Smooth muscle cell (in vitro differentiated cells): ENCODE results near the gene LCN6. TPM values are rescaled to one million over a fixed set of nuclear protein-coding genes. Genes with fewer than 3 reads are reported as not detected.

Experiments
- DNase-seq: peaks from one replicate; lab custom pipeline; 2025; ENCODE audit not compliant: unreplicated experiment; lab: John Stamatoyannopoulos, UW
- H2AFZ ChIP-seq: fragments of 200-600 bp; sonication (generic); 2 replicates; pipeline ENCODE4 v1.6.0; 2016; ENCODE audit warnings: antibody characterized with exemption, low read depth, mild to moderate bottlenecking
- H3F3A ChIP-seq: fragments of 200-600 bp; sonication (generic); 2 replicates; pipeline ENCODE4 v1.6.0; 2017; ENCODE audit warnings: antibody characterized with exemption, low read depth
- H3K27ac ChIP-seq: fragments of 200-600 bp; sonication (generic); 2 replicates; pipeline ENCODE4 v1.5.1; 2016; ENCODE audit warnings: low read depth, mild to moderate bottlenecking
- H3K27me3 ChIP-seq: fragments of 200-600 bp; sonication (generic); 2 replicates; pipeline ENCODE4 v1.6.1; 2016; ENCODE audit warnings: low read depth, mild to moderate bottlenecking
- H3K36me3 ChIP-seq: fragments of 200-600 bp; sonication (generic); 2 replicates; pipeline ENCODE4 v1.5.1; 2016; ENCODE audit warnings: low read depth
- H3K4me1 ChIP-seq: fragments of 200-600 bp; sonication (generic); 2 replicates; pipeline ENCODE4 v1.5.1; 2016; ENCODE audit warnings: low read depth
- H3K4me2 ChIP-seq: fragments of 200-600 bp; sonication (generic); 2 replicates; pipeline ENCODE4 v1.6.0; 2016; ENCODE audit warnings: mild to moderate bottlenecking
- H3K4me3 ChIP-seq: fragments of 200-600 bp; sonication (generic); 2 replicates; pipeline ENCODE4 v1.5.1; 2016; ENCODE audit warnings: mild to moderate bottlenecking
- H3K79me2 ChIP-seq: fragments of 200-600 bp; sonication (generic); 2 replicates; pipeline ENCODE4 v1.6.0; 2016; ENCODE audit warnings: low read depth, mild to moderate bottlenecking
- H3K9ac ChIP-seq: fragments of 200-600 bp; sonication (generic); 2 replicates; pipeline ENCODE4 v1.6.0; 2016; ENCODE audit warnings: low read depth
- H3K9me3 ChIP-seq: fragments of 200-600 bp; sonication (generic); replicated peaks from 2 replicates; pipeline ENCODE4 v1.5.1; 2016; ENCODE audit warnings: low read depth
- H4K20me1 ChIP-seq: fragments of 200-600 bp; sonication (generic); 2 replicates; pipeline ENCODE4 v1.6.0; 2016; ENCODE audit warnings: low read depth
- WGBS: methylation state at CpG from one replicate; pipeline ENCODE4 v1.1.7; 2016; ENCODE audit warnings: low lambda C conversion rate; 5-methylcytosine and 5-hydroxymethylcytosine counted together
- polyA plus RNA-seq: library from polyadenylated mRNA; unstranded; fragments of >200 nt; fragmentation: Nextera tagmentation; extraction: Ambion mirVana; gene quantifications from 2 replicates; pipeline ENCODE4 v1.2.1, GENCODE V29; 2016
- total RNA-seq: library from RNA; depleted of rRNA; stranded (reverse); fragments of >200 nt; gene quantifications from 2 replicates; pipeline ENCODE4 v1.2.3, GENCODE V29; 2014
- TF ChIP-seq, protein P1 (sequence below): fragments of 200-600 bp; sonication (generic); IDR thresholded peaks from 2 replicates; pipeline ENCODE4 v1.5.1; 2017; ENCODE audit warnings: borderline replicate concordance, mild to moderate bottlenecking, antibody characterized with exemption; ENCODE audit not compliant: insufficient read depth, poor library complexity, severe bottlenecking

The LCN6 gene
- total and polyA plus RNA-seq, 2 experiments from 2014 or later: not detected

DNA sequence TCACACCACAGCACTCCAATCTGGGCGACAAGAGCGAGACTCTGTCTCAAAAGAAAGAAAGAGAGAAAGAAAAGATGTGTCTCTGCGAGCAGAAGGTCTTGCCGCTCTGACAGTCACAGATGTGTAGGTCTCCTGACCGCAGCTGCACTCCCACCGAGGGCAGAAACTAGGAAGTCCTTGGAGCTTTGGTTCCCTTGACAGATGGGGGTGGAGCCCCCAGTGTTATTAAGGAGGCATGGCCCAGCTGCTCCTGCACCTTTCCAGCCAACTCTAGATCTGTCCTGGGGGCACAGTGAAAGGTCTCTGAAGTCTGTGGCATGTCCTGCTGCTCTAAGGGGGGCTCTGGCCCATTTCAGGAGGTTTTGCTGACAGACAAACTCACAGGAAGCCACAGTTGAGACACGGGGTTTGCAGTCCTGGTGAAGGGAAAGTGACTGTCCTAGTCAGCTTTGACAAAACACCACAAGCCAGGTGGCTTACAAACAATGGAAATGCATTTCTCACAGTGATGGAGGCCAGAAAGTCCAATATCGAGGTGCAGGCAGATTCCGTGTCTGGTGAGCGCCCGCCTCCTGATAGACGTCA lies 45.0 kb downstream of the LCN6 start:
- no peaks in the 10 kb centered on the region for H4K20me1 ChIP-seq
- DNase-seq: no peak
- H2AFZ ChIP-seq: no peak overlapping the region
- H3K79me2 ChIP-seq: no peaks in the 10 kb centered on the region
- no peak overlapping the region for H3K4me3 ChIP-seq
- H3K4me1 ChIP-seq: no peaks in the 10 kb centered on the region
- 93% methylated on average over 12 of the region's 12 CpGs for WGBS
- H3K9me3 ChIP-seq: no peaks in the 10 kb centered on the region
- no peak overlapping the region for H3K27ac ChIP-seq
- peaks cover 3% of the 10 kb centered on the region for H3K27me3 ChIP-seq
- no peaks in the 10 kb centered on the region for H3K36me3 ChIP-seq
- TF ChIP-seq, protein P1, sequence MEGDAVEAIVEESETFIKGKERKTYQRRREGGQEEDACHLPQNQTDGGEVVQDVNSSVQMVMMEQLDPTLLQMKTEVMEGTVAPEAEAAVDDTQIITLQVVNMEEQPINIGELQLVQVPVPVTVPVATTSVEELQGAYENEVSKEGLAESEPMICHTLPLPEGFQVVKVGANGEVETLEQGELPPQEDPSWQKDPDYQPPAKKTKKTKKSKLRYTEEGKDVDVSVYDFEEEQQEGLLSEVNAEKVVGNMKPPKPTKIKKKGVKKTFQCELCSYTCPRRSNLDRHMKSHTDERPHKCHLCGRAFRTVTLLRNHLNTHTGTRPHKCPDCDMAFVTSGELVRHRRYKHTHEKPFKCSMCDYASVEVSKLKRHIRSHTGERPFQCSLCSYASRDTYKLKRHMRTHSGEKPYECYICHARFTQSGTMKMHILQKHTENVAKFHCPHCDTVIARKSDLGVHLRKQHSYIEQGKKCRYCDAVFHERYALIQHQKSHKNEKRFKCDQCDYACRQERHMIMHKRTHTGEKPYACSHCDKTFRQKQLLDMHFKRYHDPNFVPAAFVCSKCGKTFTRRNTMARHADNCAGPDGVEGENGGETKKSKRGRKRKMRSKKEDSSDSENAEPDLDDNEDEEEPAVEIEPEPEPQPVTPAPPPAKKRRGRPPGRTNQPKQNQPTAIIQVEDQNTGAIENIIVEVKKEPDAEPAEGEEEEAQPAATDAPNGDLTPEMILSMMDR: no peak
- H3K4me2 ChIP-seq: no peak overlapping the region
- H3K9ac ChIP-seq: no peak overlapping the region
- H3F3A ChIP-seq: no peaks in the 10 kb centered on the region

DNA sequence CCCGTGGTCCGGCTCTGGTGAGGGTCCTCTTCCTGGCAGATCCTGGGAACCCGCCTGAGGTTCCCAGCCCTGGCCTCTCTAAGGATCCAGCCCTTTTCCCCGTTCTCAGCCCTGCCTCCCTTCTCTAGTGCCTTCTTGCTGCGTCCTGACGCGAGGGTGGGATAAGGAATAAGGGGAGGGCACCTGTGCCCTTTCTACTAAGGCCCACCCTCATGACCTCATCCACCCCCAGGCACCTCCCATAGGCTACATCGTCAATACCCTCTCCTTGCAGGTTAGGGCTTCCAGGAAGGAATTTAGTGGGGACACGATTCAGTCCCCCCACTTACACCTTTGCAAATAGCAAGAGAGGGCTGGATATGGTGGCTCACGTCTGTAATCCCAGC lies 46.7 kb downstream of the LCN6 start:
- WGBS: 70% methylated on average over 10 of the region's 10 CpGs
- H3K9me3 ChIP-seq: no peaks in the 10 kb centered on the region
- DNase-seq: no peak
- TF ChIP-seq, protein P1: no peak
- H3K4me1 ChIP-seq: no peaks in the 10 kb centered on the region
- no peaks in the 10 kb centered on the region for H4K20me1 ChIP-seq
- H3K79me2 ChIP-seq: no peaks in the 10 kb centered on the region
- no peak overlapping the region for H3K9ac ChIP-seq
- no peaks in the 10 kb centered on the region for H3K36me3 ChIP-seq
- no peaks in the 10 kb centered on the region for H3F3A ChIP-seq
- no peak overlapping the region for H3K27ac ChIP-seq
- peaks cover 3% of the 10 kb centered on the region for H3K27me3 ChIP-seq
- no peak overlapping the region for H3K4me2 ChIP-seq
- H3K4me3 ChIP-seq: no peak overlapping the region
- H2AFZ ChIP-seq: no peak overlapping the region

GRCh38 chr9:136700959-136701667 lies 47.2 kb downstream of the LCN6 start:
- Histone ChIP-seq H3K36me3 (no peaks in the 10 kb centered on the region), H3K4me2 (no peak overlapping the region), H3K79me2 (no peaks in the 10 kb centered on the region), H2AFZ (no peak overlapping the region), H3K4me1 (no peaks in the 10 kb centered on the region), H3K9me3 (no peaks in the 10 kb centered on the region), H3F3A (no peaks in the 10 kb centered on the region), H4K20me1 (no peaks in the 10 kb centered on the region), H3K27ac (no peak overlapping the region), H3K9ac (no peak overlapping the region), H3K4me3 (no peak overlapping the region), H3K27me3 (peaks cover 3% of the 10 kb centered on the region)
- TF ChIP-seq, protein P1: no peak
- no peak for DNase-seq
- WGBS: 72% methylated on average over 38 of the region's 38 CpGs

DNA sequence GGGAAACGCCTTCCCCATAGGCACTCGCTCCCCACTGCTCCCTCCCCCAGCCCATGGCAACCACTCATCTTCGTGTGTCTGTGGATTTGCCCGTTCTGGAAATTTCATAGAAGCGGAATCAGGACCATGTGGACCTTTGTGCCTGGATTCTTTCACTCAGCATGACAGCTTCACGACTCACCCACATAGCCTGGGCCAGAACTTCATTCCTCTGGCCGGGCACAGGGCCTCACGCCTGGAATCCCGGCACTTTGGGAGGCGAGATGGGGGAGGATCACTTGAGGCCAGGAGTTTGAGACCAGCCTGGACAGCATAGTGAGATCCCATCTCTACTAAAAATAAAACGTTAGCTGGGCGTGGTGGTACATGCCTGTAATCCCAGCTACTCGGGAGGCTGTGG lies 48.0 kb downstream of the LCN6 start:
- 51% methylated on average over 13 of the region's 13 CpGs for WGBS
- H3K9me3 ChIP-seq: no peaks in the 10 kb centered on the region
- no peaks in the 10 kb centered on the region for H3K4me1 ChIP-seq
- no peaks in the 10 kb centered on the region for H4K20me1 ChIP-seq
- no peaks in the 10 kb centered on the region for H3K79me2 ChIP-seq
- H3K36me3 ChIP-seq: no peaks in the 10 kb centered on the region
- H3K9ac ChIP-seq: no peak overlapping the region
- no peaks in the 10 kb centered on the region for H3F3A ChIP-seq
- no peak for DNase-seq
- no peak overlapping the region for H3K4me2 ChIP-seq
- TF ChIP-seq, protein P1: no peak
- peaks cover 3% of the 10 kb centered on the region for H3K27me3 ChIP-seq
- no peak overlapping the region for H3K27ac ChIP-seq
- no peak overlapping the region for H2AFZ ChIP-seq
- no peak overlapping the region for H3K4me3 ChIP-seq
